ENCODE results near the gene VPS13A.
"Not testable (repeated sequence)": the region's sequence is repeated elsewhere in the genome, so short reads cannot be mapped to it uniquely, and the experiment has no call there.

The VPS13A gene

GRCh38 chr9:77305622-77306400, 128.5 kb downstream of the VPS13A start:
- no peak for DNase-seq

DNA sequence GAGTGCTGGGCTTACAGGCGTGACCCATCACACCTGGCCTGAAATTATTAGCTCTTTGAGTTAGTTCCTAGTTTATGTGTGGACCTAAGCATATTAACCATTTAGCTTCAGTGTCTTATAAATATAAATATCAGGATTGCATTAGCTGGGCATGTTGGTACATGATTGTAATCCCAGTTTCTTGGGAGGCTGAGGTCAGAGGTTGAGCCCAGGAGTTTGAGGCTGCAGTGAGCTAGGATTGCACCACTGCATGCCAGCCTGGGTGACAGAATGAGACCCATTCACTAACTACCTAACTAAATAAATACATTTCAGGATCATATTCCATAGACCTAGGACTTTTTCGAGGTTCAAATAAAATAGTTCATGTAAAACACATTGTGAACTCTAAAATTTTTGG, 129.8 kb downstream of the VPS13A start:
- no peak for DNase-seq

- no peak for DNase-seq
Measured at GRCh38 chr9:77316058-77316457, 138.7 kb downstream of the VPS13A start.

DNA sequence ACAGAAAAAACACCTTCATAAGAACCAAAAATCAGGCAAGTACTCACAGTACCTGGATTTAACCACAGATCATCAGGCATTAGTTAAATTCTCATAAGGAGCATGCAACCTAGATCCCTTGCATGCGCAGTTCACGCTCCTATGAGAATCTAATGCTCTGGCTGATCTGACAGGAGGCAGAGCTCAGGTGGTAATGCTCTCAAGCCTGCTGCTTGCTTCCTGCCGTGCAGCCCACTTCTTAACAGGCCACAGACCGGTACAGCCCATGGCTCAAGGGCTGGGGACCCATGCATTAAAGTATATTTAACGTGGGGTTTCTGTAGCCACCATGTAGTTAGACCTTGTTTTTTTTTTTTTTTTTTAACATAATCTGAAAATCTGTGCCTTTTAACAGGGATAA, 147.7 kb downstream of the VPS13A start:
- DNase-seq, result no peak

- DNase-seq, result no peak
Measured at GRCh38 chr9:77328102-77328501, 150.8 kb downstream of the VPS13A start.

- no peak for DNase-seq
Measured at GRCh38 chr9:77370064-77370463, 192.7 kb downstream of the VPS13A start.

DNA sequence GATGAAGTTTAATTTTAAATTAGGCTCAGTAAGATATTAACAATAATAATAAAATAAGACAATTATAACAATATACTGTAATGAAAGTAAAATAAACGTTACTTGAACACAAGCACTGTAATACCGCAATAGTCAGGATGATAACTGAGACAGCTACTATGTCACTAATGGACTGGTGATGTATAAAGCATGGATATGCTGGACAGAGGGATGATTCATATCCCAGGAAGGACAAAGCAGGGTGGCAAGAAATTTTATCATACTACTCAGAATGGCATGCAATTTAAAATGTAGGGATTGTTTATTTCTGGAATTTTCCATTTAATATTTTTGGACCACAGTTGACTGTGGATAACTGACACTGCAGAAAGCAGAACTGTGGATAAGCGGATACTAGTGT, 196.9 kb downstream of the VPS13A start:
- DNase-seq, result no peak

DNA sequence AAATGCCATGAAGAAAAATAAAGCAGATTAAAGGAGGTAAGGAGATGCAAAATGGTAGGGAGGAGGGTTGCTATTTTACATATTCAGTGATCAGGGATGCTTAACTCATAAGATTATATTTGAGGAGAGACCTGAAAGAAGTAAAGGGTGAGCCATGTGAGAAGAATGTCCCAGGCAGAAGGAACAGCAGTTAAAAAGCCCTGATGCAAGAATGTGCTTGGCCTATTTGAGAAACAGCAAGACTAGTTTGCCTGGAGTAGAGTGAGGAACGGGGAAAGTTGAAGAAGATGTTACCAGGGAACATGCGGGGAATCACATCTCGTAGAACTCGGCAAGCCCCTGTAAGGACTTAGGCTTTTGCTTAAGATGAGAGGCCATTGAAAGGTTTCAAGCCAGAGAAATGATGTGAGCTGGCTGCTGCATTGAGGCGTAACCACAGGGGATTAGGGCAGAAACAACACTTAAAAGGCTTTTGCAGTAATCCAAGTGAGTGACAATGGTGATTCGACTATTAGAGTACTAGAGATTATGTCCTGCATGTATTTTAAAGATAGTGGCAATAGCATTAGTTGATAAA, 198.7 kb downstream of the VPS13A start:
- DNase-seq, result no peak

DNA sequence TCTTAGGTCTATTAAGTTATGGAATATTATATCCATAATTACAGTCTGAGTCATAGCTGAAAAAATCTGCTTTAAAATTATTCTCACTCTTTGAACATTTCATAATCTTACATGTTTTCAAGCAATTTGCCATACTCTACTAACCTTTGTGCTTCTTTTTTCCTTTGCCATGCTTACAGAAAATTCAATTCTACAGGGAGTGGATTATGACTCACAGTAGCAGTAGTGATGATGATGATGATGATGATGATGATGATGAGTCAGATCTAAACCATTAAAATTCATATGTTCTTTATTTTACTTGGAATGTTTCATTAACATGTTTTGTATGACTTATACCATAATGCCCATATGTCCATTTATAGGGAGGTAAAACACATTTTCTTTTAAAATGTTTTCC, 207.1 kb downstream of the VPS13A start:
- DNase-seq, result no peak

DNA sequence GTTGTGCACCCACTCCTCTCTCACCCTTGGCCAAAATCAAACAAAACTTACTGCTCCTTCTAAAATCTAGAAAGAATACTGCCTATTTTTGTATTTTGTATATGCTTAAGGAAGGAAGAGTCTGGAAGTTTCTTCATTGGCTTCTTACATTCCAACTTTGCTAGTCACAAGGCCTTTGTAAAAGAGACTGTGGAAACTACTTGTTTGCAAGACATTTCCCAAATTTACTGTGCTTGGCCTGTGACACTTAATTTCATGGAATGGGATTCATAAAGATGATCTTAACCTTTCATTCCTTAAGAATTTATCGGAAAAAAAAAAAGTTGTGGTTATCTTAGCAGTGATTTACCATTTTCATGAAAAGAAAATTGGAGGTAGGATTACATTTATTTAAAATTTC, 208.9 kb downstream of the VPS13A start:
- no peak for DNase-seq

DNA sequence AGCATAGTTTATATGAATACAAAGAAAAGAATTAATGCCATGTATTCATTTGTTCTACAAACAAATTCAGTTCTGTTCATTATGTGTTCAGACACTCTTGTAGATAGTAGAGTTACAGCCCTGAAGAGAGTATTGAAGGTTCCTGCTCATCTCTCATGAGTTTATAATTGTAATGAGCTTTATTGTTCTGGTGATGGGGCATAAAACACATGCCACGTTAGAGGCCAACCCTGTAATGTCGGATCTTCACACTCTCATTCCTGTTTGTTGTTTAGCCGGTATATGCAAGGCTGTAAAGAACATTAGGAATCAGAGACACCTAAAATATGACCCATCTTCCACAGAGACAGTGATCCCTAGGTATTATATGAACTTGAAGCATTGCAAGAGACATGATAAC, 214.5 kb downstream of the VPS13A start:
- DNase-seq, result no peak

GRCh38 chr9:77392328-77392727, 215.0 kb downstream of the VPS13A start:
- no peak for DNase-seq

DNA sequence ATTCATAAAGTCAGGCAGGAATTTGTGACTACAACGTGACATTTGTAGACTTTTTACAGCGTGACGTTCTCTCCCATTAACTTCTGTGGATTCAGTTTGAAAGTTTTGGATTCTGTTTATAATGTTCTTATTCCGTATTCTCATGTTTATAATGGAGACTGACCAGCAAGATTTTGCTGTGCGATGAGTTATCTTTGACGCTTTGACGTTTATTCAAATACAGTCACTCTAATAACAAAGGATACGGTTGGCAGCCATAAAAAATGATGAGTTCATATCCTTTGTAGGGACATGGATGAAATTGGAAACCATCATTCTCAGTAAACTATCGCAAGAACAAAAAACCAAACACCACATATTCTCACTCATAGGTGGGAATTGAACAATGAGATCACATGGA, 221.2 kb downstream of the VPS13A start:
- not testable (repeated sequence) for DNase-seq

DNA sequence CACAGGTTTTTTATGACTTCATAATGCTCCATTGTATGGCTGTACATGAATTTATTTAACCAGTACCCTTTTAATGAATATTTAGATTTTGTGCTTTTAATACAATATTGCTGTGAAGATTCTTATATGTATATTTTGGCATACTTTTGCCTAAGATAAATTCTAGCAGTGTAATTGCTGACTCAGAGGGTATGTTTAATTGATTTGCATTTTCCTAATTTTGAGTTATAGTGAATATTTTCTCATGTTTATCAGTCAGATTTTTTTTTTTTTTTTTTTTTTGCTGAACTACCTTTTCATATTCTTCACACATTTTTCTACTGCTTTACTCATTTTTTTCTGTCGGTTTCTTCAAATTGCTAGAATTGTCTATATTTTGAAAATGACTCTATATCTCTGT, 222.6 kb downstream of the VPS13A start:
- DNase-seq, result no peak

DNA sequence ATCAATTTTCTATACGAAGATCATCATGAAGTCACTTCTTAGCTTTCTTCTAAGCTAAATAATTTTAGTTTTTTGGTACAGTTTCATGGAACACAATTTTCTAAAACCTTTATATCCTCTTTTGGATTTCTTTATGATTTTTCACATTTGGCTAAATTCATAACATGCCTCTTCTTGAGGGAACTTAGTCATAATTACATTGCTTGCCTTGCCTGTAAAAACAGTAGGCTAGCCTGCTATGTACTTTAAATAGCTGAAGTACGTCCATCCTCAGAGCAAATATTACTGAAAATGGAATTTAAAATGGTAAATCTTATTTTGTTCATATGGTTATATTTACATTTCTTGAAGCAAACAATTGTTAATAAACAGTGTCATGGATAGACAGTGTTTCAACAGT, 225.0 kb downstream of the VPS13A start:
- no peak for DNase-seq

- DNase-seq, result no peak
Measured at GRCh38 chr9:77403239-77403638, 225.9 kb downstream of the VPS13A start.

- not testable (repeated sequence) for DNase-seq
Measured at GRCh38 chr9:77408521-77408920, 231.2 kb downstream of the VPS13A start.

DNA sequence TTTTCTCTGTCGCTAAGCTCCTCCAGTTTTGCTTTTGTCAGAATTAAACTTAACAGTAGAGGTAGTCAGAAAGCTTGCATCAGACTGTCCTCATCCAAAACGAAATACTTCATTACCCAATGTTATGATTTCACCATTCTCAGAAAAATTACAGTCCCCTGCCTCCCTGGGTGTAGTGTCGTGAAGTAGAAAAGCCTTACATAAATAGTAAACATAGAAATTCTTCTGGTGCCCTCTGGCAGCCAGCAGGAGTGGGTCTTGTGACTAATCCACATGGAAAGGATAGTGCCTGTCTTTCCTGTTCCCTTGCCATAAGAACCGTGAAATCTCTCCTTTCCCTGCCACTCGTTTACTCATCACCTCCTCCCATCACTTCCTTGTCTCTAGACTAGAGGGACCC, 240.2 kb downstream of the VPS13A start:
- no peak for DNase-seq

DNA sequence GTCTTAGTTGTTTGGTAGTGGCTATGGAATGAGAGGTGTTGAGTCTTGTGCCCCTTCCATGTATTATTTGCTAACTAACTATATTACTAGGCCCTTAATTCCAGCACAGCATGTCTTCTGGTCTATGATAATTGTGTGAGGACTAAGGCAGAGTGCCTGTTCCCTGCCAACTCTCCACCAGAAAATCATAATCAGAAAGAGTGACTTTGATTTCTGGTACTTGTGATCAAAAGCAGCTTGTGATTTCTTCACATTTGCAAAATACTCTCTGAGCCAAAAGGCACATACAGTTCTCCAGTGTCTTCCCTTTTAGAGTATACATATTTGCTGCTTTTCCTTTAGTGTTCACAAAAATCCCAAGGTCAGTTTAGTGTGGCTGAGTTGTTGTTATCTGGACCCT, 240.9 kb downstream of the VPS13A start:
- DNase-seq, result no peak

DNA sequence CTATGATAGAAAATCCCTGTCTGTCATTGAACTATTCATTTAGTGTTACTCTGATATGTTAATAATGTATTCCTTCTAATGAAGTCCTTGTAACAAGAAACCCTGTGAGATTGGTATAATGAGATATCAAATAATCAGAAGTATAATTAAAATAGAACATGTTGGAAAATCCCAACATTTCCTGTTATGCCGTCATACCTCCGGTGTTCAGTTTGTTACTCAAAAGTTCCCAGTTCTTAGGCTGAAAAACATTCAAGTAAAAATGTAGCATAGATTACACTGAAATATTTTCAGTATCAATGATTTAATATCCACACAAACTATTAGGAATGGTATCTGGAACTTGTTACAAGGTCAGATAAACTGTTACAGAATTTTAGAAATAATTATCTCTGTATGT, 243.3 kb downstream of the VPS13A start:
- no peak for DNase-seq

GRCh38 chr9:77421506-77422265, 244.4 kb downstream of the VPS13A start:
- no peak for DNase-seq

DNA sequence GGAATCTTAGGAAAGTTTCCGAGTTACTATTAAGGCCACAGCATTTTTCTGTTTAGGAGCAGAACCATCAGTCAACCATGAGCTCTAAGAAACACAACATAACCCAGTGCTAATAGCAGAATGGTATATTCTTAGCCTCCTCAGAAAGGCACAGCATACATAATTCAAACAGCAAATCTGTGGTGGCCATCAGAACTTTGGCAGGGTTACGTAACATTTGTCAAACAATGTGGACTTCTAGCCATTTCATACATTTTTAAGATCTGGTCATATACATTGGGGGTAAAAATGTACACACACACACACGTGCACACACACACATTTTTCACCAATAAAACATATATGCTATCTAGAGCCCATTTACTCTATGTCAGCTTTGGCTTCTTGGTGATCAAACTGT, 245.6 kb downstream of the VPS13A start:
- no peak for DNase-seq

GRCh38 chr9:77423841-77424240, 246.5 kb downstream of the VPS13A start:
- DNase-seq, result no peak

DNA sequence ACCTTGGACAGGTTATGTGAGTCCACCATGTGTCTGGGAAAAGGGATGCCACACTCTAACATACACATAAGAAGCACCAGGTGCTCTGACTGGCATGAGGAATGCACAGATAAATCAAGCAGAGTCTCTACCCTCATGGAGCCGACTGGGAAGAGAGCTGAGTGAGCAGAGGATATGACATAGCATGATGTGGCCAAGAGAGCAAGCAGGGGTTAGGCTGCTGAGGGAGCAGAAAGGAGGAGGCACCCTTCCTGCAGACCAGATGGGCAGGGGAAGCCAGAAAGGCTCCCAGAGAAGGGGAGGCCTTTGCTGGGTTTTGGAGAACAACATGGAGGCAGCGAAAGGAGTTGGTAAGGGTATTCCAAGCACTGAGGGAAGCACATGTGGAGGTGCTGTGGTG, 247.7 kb downstream of the VPS13A start:
- no peak for DNase-seq

Data from NCI-H1417 (cell line).